ENCODE measurements around the gene LPXN.
A peak's percentile ranks its signal among the peaks of the same experiment; 100 is the strongest.

LPXN gene

GRCh38 chr11:58575377-58576020, at the start of gene LPXN:
Gene LPXN (minus strand): TSS chr11:58575856. CDS start chr11:58575772, 84 bp downstream.
- DNase-seq = no peak

- DNase-seq = no peak
Measured at GRCh38 chr11:58625086-58625485, 49.4 kb upstream of the LPXN start.

- no peak for DNase-seq
Measured at GRCh38 chr11:58622344-58622743, 46.7 kb upstream of the LPXN start, which contains the start of gene CNTF. Gene CNTF (plus strand): TSS chr11:58622665. CDS start chr11:58622753, 88 bp downstream.

GRCh38 chr11:58621586-58622262, 46.1 kb upstream of the LPXN start:
- no peak for DNase-seq

GRCh38 chr11:58617976-58618557, 42.4 kb upstream of the LPXN start:
- DNase-seq = no peak

GRCh38 chr11:58616594-58616993, 40.9 kb upstream of the LPXN start:
- DNase-seq = no peak

GRCh38 chr11:58615559-58615958, 39.9 kb upstream of the LPXN start:
- no peak for DNase-seq

- no peak for DNase-seq
Measured at GRCh38 chr11:58613228-58613627, 37.6 kb upstream of the LPXN start.

GRCh38 chr11:58609723-58610122, 34.1 kb upstream of the LPXN start:
- no peak for DNase-seq

GRCh38 chr11:58608331-58608730, 32.7 kb upstream of the LPXN start:
- DNase-seq = no peak

GRCh38 chr11:58606930-58607714, 31.5 kb upstream of the LPXN start:
- DNase-seq = no peak

- no peak for DNase-seq
Measured at GRCh38 chr11:58600510-58600909, 24.9 kb upstream of the LPXN start.

GRCh38 chr11:58597486-58598144, 22.0 kb upstream of the LPXN start:
- DNase-seq = no peak

GRCh38 chr11:58596621-58597020, 21.0 kb upstream of the LPXN start:
- no peak for DNase-seq

- DNase-seq = no peak
Measured at GRCh38 chr11:58594826-58595225, 19.2 kb upstream of the LPXN start.

GRCh38 chr11:58592760-58593472, 17.3 kb upstream of the LPXN start:
- DNase-seq = no peak

- no peak for DNase-seq
Measured at GRCh38 chr11:58591659-58592058, 16.0 kb upstream of the LPXN start.

GRCh38 chr11:58586998-58587397, 11.3 kb upstream of the LPXN start:
- DNase-seq = no peak

- DNase-seq = no peak
Measured at GRCh38 chr11:58582437-58582836, 6.8 kb upstream of the LPXN start.

- no peak for DNase-seq
Measured at GRCh38 chr11:58580311-58580710, 4.7 kb upstream of the LPXN start.

GRCh38 chr11:58579192-58580129, 3.8 kb upstream of the LPXN start:
- DNase-seq = peak; percentile 88
